ENCODE data around the gene USP47. TPM values are rescaled to one million over a fixed set of nuclear protein-coding genes. Genes with fewer than 3 reads are reported as not detected.
"Not testable (repeated sequence)": the region's sequence is repeated elsewhere in the genome, so short reads cannot be mapped to it uniquely, and the experiment has no call there.

The USP47 gene
- polyA plus RNA-seq, 10 donors, result 55.8 to 83.6 (median 68.4) TPM

DNA sequence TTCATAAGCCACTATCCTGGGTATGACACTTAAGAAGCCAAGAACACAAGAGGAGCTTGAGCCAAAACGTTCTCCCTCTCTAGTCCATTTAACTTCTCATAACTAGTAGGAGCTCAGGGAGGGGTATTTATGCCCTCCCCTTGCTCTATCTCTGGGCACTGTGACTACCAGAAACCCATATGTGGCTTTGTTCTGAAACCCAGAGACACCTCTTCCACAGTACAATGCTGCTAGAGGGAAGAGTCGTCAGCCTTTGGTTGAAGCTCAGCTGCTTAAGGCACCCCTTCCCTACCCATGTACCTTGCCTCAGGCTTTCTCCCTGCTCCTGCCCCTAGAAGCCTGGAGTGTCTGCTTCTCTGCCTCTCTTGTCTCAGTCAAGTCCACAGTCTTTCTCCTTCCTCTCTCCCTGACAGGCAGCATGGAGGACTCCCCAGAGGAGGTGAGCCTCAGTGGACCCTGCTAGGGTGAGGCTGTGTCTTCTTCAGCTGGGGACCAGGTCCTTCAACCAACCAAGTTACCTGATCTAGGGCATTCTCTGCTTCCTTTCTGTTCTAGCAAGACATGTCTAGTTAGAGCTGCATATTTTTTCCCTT lies 23.1 kb upstream of the USP47 start:
- no peak for DNase-seq

DNA sequence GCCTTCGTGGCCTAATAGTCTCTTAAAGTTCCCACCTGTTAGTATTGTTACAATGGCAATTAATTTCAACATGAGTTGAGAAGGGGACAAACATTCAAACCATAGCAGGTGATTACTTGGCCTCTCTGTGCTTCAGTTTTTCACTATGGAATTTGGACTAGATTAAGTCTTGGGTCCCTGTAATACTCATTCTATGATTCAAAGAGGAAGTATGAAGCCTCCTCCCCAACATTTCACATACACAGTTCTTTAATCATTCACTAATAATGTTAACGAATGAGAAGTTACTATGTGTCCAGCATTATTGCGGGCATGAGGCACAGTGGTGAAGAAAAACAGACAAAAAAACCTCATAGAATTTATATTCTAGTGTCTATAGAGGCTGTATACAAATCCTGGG lies 19.9 kb upstream of the USP47 start:
- no peak for DNase-seq

DNA sequence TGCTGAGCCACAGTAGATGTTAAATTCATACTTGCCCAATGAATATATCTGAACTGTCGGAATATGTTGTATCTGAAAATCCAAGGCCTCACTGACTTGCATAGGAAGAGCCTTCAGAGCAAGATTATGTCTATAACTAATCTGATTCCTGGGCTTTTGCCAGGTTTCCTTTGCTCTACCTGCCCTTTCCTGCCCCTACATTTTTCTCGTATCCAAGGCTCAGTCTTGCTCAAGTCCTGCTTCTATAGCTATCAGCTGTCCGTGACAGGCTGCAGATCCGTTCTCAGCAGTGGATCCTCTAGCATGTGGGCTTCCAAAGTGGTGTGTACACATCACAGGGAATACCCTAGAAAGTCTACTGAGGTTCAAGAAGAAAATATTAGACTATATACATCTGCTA lies 18.8 kb upstream of the USP47 start:
- DNase-seq, result no peak

DNA sequence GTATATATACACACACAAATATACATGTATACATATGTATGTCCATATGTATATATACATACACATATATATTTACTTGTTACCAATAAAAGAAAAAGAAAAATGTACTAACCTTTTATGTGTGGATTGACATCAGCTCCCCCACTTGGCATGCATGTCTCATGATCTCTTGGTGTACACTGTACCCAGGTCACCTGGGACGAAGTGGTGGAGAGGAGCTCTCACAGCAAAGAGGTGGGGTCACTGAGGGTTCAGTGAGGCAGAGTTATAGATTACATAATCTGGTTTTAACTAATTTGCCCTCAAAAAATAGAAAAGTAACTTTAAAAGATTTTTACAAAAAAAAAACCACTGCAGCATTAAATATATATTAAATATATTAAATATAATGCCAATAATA lies 15.5 kb upstream of the USP47 start:
- no peak for DNase-seq

DNA sequence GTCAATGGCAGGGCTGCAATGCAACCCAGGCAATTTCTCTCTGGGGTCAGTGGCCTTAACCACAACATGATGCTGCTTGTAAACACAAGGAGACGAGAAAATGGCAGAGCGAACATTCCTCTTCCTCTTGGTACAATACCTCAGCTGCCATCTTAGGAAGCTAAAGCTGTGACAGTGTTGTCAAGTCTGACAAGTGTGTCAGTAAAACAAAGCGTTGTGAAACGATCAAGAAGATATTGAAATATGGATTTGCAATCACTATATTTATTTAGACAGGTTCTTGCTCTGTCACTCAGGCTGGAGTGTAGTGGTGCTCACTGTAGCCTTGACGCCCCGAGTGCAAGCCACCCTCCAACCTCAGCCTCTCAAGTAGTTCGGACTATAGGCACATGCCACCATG lies 14.5 kb upstream of the USP47 start:
- no peak for DNase-seq

DNA sequence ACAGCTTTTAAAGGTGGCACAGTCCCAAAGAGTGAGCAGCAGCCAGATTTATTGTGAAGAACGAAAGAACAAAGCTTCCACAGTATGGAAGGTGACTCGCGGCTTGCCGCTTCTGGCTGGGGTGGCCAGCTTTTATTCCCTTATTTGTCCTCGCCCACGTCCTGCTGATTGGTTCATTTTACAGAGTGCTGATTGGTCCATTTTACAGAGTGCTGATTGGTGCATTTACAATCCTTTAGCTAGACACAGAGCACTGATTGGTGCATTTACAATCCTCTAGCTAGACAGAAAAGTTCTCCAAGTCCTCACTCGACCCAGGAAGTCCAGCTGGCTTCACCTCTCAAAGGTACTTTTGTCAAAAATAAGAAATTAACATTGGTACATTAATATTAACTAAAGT lies 10.4 kb upstream of the USP47 start:
- DNase-seq, result not testable (repeated sequence)

DNA sequence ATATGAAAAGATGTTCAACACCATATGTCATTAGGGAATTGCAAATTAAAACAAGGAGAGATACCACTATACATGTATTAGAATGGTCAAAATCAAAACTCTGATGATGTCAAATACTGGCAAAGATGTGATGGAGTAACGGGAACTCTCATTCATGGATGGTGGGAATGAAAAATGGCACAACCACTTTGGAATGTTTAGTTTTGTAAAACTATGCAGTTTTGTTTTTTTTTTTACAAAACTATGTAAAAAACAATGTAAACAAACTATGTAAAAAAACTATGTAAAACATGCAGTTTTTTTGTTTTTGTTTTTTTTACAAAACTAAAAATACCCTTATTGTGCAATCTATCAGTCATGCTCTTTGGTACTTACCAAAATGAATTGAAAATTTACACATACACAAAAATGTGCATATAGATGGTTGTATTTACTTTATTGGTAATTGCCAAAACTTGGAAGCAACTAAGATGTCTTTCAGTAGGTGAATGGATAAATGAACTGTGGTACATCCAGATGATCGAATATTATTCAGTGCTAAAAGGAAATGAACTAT lies 5.0 kb upstream of the USP47 start:
- no peak for DNase-seq

DNA sequence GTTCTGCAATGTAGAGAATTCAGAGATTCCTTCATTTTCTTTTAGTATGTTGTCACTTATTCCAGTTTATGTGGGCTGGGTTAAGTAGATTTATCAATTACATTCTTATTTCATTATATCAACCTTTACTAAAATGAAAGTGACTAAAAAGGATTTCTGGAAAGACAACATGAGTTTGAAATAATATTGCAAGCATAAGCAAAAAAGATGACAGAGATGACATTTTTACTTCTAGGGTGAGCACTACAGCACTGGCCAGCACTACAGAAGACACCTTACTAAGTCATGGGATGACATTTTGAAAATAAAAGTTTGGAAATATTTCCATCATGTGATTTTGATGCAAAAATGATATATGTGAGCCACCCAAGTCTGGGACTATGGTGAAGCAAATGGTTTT lies 2.1 kb upstream of the USP47 start:
- DNase-seq, result no peak

DNA sequence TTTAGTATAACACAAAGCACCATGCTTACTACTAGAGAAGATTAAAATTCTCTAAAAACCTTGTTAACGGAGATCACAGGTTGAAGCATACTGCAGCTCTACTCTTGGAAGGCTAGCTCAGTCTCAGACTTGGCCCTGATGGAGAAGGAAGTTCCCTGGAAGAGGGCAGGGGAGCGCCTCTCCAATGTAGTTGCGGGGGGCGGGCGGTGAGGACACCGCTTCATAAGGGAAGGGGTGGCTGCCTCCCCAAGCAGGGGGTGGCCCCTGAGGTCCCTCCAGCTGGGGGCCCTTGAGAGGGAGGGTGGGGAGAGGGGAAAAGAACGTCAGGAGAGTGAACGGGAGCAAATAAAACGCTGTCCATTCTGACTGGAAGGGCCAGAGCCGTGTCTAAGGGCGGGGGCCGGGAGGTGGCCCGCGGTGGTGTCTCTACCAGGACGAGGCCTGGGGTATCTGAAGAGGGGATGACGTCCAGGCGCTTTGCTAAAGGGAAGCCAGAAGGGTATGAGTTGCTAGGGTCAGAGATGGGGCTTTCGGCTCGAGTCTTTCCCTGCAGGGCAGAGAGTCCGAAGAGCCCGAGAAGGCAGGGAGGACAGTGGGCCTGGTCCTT lies 553 bp upstream of the USP47 start:
- peak in 1 of 3 donors; percentile 67 for DNase-seq

DNA sequence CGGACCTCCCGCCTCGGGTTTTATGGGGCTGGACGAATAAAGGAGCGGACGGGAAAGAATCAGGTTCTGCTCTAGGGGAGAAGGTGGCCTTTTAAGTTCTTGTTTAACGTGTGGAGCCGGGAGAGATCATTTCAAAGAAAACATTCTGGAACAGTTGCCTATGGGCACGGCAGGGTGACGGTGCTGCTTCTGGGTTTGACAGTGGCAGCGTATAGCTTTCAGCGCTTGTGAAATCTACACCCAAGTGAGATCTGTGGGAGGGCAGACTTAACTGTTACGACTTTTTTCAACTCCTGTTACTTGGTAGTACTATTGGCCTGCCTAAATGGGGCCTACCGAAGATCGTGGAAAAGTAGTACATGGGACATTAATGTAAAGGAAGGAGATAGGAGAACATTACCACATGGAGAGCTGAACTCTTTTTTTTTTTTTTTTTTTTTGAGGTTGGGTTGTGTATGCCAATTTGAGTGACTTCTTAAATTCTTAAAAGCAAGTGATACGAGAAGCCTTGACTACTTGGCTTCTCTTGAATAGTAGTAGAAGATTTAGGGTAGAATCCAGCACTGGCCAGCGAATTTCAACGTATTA lies 743 bp downstream of the USP47 start:
- peak; percentile 73 to 92 (median 78) for DNase-seq

DNA sequence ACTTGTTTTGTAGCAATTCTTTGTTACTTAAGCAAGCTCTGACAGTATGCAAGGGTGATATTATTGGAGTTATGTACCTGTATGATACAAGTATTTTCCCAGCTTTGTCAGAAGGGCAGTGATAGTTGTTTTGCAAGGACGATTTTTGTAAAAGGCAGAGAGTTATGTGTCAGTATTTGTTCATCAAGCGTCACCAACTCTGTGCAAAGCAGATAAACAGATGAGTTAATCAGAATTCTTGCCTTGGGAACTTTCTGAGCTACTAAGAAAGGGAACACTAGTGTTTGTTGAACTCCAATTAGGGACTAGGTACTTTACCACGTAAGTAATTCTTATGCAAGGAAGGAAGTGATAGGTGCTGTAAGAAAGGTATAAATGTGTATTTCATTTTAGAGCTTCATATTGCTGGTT lies 1.4 kb downstream of the USP47 start:
- peak; percentile 15 to 51 (median 45) for DNase-seq

DNA sequence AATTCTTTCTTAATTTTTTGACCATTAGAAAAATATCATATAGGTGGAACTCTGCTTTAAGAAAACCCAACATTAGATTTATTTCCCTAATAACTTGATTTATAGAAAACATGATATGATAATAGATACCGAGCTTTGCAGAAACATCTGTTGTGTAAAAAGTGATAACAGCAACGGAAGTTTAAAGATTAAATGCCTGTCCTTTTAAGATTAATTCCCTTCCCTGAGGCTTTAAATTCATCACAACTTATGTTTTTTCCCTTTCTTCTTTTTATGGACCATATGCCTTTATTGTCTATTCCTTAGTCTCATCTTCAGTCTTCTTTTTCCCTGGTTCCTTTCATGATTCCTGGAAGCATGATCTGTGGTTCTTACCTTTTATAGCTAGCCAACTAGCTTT lies 1.9 kb downstream of the USP47 start:
- no peak for DNase-seq

DNA sequence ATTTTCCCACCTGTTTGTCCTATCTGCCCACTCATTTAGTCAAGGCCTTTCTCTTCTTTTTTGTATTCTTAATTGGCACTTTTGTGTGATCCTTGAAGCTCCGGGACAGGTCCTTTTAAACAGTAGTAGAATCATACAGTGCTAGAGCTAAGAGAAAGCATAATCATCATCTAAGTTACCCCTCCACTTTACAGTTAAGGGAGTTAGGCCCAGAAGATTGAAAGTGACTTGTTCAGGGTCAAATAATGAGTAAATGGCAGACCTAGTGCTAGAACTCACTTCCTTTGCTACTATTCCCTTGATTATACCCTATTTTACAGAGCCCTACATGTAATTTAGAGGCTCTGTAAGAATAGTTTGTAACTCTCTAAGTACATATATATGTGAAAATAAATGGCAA lies 2.5 kb downstream of the USP47 start:
- DNase-seq, result no peak

DNA sequence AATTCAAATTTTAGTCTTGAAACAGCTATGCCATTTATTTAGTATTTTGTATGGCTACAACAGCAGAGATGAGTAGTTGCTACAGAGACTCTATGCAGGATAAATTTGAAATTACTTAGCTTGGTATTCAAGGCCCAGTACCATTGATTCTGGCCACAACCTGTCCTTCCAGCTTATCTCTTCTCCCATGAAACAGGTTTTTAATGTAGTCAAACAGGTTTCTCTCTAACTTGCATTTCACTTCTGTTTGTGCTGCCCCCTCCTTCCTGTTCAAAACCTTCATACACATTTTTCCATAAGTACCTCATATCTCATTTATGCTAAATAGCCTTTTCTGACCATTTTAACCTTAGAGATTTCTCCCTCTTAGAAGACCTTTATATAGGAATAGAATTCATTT lies 3.3 kb downstream of the USP47 start:
- no peak for DNase-seq

DNA sequence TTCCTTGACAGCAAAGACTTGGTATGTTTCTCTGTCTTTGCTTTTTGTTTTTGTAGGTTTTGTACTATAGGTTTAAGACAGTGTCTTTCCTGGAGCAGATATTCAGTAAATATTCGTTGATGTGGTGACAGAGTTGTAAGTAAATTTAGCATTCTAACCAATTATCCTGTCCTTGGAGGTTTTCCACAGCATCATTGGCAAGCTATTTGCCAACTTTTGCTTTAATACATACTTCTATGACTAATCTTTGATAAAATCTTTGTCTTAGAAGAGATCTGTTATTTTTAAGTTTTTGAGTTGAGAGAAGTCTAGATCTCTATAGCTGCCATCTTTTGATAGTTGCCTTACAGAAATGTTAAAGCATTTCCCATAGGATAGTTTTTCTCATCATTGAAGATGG lies 3.8 kb downstream of the USP47 start:
- no peak for DNase-seq

DNA sequence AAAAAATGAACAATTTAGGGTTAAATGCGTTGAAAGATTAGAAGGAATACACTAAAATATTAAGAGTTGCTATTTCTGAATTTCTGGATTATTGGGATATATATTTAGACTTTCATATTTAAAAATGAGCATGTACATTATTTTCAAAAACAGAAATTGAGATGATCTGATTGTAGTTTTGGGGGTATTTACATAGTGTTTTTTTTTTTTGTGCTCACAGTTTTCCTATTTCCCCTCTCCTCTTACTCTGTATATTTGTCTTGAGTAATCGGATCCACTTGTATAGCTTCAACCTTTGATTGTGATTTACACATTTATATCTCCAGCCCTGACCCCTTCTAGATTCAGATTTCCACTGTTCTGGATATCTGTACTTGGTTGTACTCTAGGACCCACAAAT lies 5.3 kb downstream of the USP47 start:
- no peak for DNase-seq

DNA sequence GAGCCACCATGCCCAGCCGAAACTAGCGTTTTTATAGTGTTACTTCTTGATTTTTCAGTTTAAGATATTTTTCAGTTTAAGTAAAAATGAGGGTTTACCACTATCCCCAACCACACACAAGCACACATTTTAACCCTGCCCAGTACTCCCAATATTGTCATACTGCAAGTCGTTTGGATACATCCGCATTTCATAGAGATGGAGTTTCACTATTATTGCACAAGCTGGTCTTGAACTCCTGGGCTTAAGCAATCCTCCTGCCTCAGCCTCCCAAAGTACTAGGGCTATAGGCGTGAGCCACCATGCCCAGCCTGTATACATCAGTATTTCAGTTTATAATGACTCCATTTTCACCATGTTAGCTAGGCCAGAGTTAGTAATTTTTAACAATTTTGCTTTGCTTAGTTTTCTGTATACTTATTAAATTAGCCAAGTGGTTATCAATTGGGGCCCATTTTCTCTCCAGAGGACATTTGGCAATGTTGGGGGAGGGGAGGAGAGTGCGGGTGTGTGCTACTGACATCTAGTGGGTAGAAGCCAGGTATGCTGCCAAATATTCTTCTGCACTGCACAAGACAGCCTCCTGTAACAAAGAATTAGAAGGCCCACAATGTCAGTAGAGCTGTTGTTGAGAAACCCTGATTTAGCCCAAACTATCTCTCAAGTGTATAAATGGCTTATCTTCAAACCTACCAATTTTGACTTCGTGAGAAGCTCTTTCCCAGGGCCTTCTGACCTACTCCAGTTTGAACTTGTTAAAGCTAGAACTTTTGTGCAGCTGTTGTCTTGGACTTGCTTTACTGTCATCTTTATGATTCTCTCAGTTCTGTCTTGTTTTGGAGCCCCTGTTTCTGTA lies 7.3 kb downstream of the USP47 start:
- peak; percentile 27 to 62 (median 38) for DNase-seq

DNA sequence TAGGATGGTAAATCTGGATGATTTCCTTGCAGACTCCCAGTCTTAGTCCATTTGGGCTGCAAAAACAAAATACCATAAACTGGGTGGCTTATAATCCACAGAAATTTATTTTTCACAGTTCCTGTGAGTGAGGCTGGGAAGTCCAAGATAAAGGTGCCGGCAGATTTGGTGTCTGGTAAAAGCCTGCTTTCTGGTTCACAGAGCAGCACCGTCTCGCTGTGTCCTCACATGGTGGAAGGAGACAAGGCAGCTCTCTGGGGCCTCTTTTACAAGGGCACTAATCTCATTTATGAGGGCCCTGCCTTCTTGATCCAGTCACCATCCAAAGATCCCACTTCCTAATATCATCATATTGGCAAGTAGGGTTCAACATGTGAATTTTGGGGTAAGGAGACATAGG lies 8.9 kb downstream of the USP47 start:
- no peak for DNase-seq

DNA sequence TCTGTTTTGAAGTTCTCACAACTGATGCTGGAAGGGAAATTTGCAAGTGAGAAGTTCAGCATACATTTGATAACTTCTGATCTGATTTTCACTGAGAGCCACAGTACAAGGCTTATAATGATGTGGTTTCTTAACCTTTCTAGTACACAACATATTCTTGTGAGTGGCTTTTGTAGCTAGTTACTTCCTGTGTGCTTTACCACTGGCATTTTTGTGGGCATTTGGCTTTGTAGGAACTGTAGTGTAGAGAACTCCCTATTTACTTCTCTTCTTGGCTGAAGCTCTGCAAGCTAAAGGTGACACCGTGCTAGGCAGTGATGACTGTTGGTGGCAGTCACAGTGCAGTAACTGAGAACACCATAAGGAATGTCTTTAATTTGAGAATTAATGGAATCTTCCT lies 14.9 kb downstream of the USP47 start:
- DNase-seq, result no peak

DNA sequence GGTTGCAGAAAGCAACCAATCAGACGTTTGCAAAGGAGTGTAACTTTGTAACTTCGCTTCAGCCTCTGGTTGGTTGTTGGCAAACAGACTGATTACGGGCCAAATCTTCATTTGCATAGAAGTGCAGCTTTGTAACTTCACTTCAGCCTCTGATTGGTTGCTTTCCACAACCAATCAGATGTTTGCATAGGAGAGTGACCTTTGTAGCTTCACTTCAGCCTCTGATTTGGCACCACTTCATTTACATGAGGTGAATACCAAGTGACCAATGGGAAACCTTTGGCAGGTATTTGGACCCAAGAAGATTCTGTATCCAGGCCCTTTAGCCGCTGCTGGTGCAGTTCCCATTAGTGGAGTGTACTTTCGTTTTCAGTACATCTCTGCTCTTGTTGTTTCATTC lies 16.0 kb downstream of the USP47 start:
- no peak for DNase-seq

DNA sequence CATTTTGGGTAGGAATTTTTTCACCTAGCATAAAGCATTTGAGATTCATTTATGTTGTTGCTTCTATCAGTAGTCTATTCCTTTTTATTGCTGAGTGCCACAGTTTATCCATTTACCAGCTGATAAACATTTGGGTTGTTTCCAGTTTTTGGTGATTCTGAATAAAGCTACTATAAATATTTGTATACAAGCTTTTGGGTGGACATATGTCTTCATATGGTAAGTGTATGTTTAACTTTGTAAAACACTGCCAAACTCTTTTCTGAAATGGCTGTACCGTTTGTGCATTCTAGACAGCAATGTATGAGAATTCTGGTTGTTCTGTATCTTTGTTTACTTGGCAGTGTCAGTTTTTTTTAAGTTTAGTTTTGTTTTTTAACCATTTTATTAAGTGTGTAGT lies 16.9 kb downstream of the USP47 start:
- no peak for DNase-seq
